Endometrial microvascular endothelial cells (primary cell): ENCODE data around the gene PLSCR3. TPM values are rescaled to one million over a fixed set of nuclear protein-coding genes. Genes with fewer than 3 reads are reported as not detected.

Source experiments
- total RNA-seq: library from RNA; depleted of rRNA; stranded (reverse); fragments of >200 nt; gene quantifications from one replicate; pipeline ENCODE4 v1.2.3, GENCODE V29; 2015; ENCODE audit errors: inconsistent ontology term

Gene PLSCR3
- total RNA-seq, 1 donor from 2014 or later: 55.8 TPM

Other genes starting within 250 kb of the PLSCR3 start
- not detected for gene ASGR1, start 215.2 kb downstream of the PLSCR3 start, total RNA-seq
- 5.9 TPM for gene DLG4, start 174.7 kb downstream of the PLSCR3 start, total RNA-seq
- gene ACADVL, start 174.6 kb downstream of the PLSCR3 start, total RNA-seq: 357 TPM
- 31.8 TPM for gene DVL2, start 160.0 kb downstream of the PLSCR3 start, total RNA-seq
- gene PHF23, start 155.1 kb downstream of the PLSCR3 start, total RNA-seq: 65.3 TPM
- gene GABARAP, start 152.1 kb downstream of the PLSCR3 start, total RNA-seq: 154 TPM
- gene CTDNEP1, start 142.8 kb downstream of the PLSCR3 start, total RNA-seq: 55.9 TPM
- gene ELP5, start 142.3 kb downstream of the PLSCR3 start, total RNA-seq: 46.6 TPM
- 16.4 TPM for gene CLDN7, start 132.0 kb downstream of the PLSCR3 start, total RNA-seq
- gene SLC2A4, start 112.8 kb downstream of the PLSCR3 start, total RNA-seq: not detected
- not detected for gene YBX2, start 99.9 kb downstream of the PLSCR3 start, total RNA-seq
- gene EIF5A, start 86.9 kb downstream of the PLSCR3 start, total RNA-seq: 666 TPM
- 39.7 TPM for gene GPS2, start 79.2 kb downstream of the PLSCR3 start, total RNA-seq
- gene NEURL4, start 65.2 kb downstream of the PLSCR3 start, total RNA-seq: 15.1 TPM
- gene ACAP1, start 58.0 kb downstream of the PLSCR3 start, total RNA-seq: not detected
- 7.8 TPM for gene KCTD11, start 42.4 kb downstream of the PLSCR3 start, total RNA-seq
- not detected for gene TMEM95, start 39.4 kb downstream of the PLSCR3 start, total RNA-seq
- not detected for gene TNK1, start 13.4 kb downstream of the PLSCR3 start, total RNA-seq
- 109 TPM for gene TMEM256, start 9.6 kb upstream of the PLSCR3 start, total RNA-seq
- 3.4 TPM for gene NLGN2, start 13.3 kb upstream of the PLSCR3 start, total RNA-seq
- not detected for gene SPEM1, start 25.8 kb upstream of the PLSCR3 start, total RNA-seq
- gene SPEM2, start 31.1 kb upstream of the PLSCR3 start, total RNA-seq: not detected
- gene SPEM3, start 34.3 kb upstream of the PLSCR3 start, total RNA-seq: not detected
- gene TMEM102, start 40.9 kb upstream of the PLSCR3 start, total RNA-seq: 5.2 TPM
- not detected for gene FGF11, start 45.0 kb upstream of the PLSCR3 start, total RNA-seq
- gene CHRNB1, start 50.5 kb upstream of the PLSCR3 start, total RNA-seq: 14.1 TPM
- 23.1 TPM for gene ZBTB4, start 85.1 kb upstream of the PLSCR3 start, total RNA-seq
- gene SLC35G6, start 86.9 kb upstream of the PLSCR3 start, total RNA-seq: not detected
- gene POLR2A, start 89.8 kb upstream of the PLSCR3 start, total RNA-seq: 40.6 TPM
- 9.5 TPM for gene TNFSF12, start 154.5 kb upstream of the PLSCR3 start, total RNA-seq
- 2.1 TPM for gene TNFSF13, start 164.2 kb upstream of the PLSCR3 start, total RNA-seq
- 113 TPM for gene SENP3, start 167.4 kb upstream of the PLSCR3 start, total RNA-seq
- gene CD68, start 185.1 kb upstream of the PLSCR3 start, total RNA-seq: 22.9 TPM
- 328 TPM for gene MPDU1, start 189.3 kb upstream of the PLSCR3 start, total RNA-seq
- not detected for gene SOX15, start 195.6 kb upstream of the PLSCR3 start, total RNA-seq
- gene FXR2, start 220.4 kb upstream of the PLSCR3 start, total RNA-seq: 29.0 TPM
- gene SAT2, start 233.3 kb upstream of the PLSCR3 start, total RNA-seq: 48.7 TPM
- gene SHBG, start 235.6 kb upstream of the PLSCR3 start, total RNA-seq: not detected